HG02852 (cell line): Measurements from ENCODE around the gene PTPRD.

Experiments
- ATAC-seq: cut with Tn5 transposase; IDR thresholded peaks from one replicate; pipeline ENCODE4 v1.9.1; 2021; ENCODE audit warnings: mild to moderate bottlenecking, moderate library complexity; ENCODE audit not compliant: unreplicated experiment

The PTPRD gene

GRCh38 chr9:8812888-8813287 is 1799.9 kb downstream of the PTPRD start:
- no peak for ATAC-seq

DNA sequence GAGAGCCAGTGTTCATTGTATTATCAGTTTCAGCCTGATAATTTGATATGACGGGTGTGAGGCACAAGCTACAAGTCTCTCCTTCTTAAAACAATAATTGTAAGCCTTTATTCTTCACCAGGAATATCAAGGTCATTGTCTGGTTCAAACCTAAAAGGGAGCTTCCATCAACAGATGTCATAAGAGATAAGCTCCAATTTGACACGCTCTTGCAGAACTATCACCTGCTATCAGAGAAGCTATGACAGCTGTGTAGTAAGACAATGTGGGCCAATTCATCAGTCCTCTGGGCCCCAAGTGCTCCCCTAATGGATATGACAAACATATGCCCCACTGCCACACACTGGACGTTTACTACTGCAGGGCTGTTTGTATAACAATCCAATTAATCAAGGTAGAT is 1803.1 kb downstream of the PTPRD start:
- no peak for ATAC-seq

- ATAC-seq: no peak
Measured at GRCh38 chr9:8806150-8806549, 1806.7 kb downstream of the PTPRD start.

DNA sequence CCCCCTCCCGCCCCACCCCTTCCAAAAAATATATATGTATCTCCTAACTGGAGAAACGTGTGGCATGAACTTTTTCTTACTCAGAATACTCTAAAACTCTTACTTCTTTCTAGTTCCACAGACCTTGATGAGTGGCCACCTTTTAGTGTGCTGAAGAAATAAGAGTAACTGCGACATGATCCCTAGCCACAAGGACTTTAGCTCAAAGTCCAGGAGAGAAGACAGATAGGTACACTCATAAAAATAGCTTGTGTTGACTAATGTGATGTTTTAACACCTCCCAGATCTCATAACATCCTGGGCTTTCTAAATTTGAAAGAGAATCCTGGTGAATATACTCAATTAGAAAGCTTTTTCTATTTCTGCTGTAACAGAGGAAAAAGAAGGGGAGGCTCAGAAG is 1808.2 kb downstream of the PTPRD start:
- ATAC-seq: no peak

DNA sequence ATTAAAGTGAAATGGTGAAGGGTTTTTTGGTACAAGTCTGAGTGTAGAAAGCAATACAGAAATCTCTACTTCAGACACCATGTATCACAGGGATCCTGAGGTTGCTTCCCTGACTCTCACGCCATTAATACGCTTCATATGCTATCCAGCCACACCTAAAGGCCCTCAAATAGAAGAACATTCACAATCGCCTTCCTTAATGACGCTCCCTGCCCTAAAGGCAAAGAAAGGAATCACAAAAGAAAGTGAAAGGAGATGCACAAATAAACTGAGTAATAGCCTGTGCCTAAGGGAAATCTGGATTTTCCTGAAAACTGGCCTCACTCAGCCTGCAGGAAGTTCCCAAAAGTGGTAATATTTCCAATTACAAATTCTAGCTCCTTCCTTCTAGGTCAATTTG is 1810.6 kb downstream of the PTPRD start:
- no peak for ATAC-seq

GRCh38 chr9:8800196-8800595 is 1812.6 kb downstream of the PTPRD start:
- ATAC-seq: no peak

DNA sequence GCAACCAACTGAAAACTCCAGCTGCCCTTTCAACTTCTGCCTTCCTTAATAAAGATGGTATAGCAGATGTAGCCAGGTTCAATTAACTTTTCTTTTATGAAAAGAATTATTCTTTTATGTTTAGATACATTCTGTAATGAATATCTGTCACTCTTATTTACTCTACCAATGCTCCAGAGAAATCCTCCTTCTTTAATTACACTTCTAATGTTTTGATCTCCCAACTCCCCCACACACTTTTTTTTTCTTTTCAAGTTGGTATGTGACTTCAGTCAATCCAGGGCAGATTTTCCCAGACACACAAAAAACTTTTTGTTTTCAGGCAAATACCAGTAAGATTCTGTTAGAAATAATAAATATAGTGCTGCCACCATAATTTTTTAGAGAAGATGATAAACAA is 1813.2 kb downstream of the PTPRD start:
- no peak for ATAC-seq

DNA sequence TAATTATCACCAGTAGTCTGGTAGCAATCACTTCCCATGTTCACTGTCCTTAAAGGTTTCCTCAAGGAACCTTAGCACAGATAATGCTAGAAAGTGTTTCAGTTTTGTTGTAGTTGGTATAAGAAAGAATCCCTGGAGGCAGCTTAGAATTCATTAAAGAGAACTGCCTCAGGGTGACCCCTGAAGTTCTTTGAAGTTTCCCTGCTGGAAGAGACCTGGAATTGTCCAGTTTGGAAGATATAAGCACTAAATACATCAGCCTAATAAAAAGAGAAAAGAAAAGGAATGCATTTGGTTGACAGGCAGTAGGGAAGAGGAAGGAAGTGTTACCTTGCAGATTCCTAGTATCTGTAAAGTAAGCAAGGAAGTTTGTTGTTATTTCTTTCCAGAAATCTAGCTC is 1813.6 kb downstream of the PTPRD start:
- ATAC-seq: no peak

- no peak for ATAC-seq
Measured at GRCh38 chr9:8784838-8785237, 1828.0 kb downstream of the PTPRD start.

- ATAC-seq: no peak
Measured at GRCh38 chr9:8783941-8784340, 1828.9 kb downstream of the PTPRD start.

DNA sequence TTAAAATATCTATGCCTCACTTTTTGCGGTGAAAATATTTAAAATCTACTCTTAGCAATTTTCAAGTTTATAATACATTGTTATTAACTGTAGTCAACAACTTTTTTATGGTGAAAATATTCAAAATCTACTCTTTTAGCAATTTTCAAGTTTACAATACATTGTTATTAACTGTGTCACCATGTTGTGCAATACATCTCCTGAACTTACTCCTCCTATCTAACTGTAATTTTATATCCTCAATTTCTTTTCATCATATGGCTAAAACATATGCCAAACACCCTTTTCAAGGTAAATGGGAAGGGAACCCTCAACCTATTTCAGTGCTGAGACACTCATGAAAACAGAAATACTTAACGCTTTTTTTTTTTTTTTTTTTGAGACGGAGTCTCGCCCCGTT is 1830.6 kb downstream of the PTPRD start:
- no peak for ATAC-seq

DNA sequence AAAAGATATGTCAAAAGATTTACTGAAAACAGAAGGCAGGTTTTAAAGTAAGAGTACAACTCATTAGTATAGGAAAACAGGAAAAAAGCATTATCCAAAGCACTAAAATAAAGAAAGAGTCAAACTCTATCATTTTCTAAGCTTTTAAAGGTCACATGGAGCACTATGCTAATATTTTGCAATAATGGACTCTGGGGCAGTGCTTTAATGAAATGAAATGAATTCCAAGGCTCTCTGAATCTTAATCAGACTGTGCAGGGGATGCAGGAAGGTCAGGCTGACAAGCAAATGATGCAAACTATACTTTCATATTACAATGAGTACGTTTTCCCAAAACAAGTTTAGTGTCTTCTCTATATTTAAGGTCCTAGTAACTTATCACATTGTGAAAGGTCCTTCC is 1831.3 kb downstream of the PTPRD start:
- ATAC-seq: no peak

DNA sequence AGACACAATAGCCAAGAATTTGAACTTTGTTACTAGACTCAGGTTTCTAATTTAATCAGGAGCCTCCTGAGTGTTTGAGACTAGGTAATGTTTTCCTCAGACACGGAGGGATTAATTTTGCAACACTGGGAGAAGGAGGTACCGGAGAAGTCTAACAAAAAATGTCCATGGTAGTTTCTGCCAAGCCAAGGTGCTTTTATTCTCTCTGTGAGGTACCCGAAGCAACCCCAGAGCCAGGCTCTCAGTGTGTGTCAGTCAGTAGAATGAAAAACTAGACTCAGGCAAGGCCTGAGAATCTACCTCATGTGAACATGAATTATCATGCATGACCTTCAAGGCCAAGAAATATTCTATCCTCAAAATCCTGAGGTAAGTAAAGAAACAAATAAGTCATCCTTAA is 1832.4 kb downstream of the PTPRD start:
- no peak for ATAC-seq

DNA sequence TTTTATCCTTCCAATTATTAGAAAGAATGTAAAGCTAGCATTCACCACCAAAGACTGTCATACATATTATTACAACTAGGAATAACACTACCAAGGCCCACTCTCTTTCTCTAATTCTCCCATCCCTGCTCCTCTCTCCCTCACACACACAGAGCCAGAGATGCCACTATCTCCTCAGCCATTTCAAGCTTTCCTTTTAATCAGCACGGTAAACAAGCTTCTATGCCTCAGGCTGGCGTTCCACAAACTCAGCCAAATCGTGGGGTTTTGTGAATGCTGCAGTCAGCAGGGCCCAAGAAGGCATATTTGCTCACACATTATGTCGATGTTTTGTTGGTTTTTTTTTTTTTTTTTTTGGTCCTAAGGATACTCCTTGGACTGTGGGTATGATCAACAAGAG is 1833.3 kb downstream of the PTPRD start:
- no peak for ATAC-seq

DNA sequence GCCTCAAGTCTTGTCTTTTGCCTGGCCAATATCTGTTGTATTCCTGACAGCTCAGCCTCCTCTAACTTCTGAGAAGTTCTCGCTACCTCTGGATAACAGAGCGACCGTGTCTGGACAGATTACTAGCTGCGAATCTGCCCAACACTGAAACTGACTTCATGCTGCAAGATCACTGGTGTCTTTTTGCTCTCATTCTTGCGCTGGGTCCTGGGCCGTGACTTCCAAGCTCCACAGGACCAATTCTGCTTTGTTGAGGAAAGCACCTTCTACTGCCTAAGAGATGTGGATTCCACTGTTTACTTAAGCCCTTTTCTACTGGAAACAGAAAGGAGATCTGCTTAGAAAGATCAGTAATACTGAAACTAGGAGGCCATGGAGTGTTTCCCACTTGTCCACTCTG is 1834.4 kb downstream of the PTPRD start:
- no peak for ATAC-seq

DNA sequence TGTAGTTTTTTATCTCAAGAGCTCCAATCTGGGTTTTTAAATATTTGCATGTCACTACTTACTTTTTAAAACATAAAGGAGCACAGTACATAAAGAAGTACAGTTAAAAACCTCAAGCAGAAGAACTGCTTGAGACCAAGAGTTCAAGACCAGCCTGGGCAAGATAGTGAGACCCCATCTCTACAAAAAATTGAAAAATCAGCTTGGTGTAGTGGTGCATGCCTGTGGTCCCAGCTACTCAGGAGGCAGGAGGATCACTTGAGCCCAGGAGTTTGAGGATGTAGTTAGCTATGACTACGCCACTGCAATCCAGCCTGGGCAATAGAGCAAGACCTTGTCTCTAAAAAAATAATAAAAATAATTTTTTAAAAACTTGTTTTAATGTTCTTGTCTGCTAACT is 1840.5 kb downstream of the PTPRD start:
- ATAC-seq: no peak

DNA sequence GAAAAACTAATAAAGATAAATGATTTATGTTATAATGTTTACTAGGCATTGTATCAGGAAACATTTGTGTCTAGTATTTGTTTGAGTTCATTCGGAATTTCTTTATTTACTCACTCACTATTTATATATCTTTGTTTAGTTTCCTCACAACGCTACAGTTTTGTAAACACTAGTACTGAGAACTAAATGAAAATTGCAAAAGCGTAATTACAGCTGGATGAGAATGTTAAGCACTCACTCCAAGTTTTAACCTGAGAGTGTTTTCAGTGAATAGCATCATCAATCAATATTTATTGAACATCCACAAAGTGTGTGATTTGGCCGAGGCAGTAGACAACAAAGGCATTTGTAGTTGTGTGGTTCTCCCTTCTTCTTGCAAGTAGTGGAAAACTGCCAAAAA is 1843.6 kb downstream of the PTPRD start:
- ATAC-seq: no peak

DNA sequence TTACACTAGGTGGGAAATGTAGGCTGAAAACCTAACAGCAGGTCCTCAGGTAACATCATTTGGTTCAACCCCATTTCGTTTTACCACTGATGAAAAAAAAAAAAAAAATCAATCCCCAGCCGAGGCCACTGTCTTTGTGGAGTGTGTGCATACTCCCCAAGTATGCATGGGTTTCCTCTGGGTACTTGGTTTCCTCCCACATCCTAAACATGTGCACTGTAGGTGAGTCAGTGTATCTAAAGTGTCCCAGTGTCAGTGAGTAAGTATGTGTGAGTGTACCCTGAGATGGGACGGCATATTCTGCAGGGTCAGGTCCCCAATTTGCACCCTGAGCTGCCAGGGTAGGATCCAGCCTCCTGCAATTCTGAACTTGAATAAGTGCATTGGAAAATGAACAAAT is 1846.7 kb downstream of the PTPRD start:
- no peak for ATAC-seq

DNA sequence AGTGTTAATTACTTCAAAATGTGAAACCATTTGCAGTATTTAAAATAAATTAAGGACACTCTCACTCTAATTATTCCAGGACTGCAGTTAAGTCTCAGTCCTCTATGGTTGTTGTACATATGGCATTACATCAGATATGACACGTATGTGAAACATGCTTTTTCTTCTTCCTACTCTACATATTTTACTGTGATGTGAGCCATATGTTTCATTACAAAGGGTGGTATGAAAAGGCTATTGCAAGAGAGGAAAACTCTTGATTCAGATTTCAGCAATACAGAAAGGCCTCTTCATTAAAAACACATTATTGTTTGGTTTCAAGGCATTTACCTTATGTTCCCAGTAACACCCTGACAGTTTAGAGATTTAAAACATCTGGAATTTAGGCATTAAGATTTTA is 1848.8 kb downstream of the PTPRD start:
- no peak for ATAC-seq

GRCh38 chr9:8762479-8763085 is 1850.2 kb downstream of the PTPRD start:
- no peak for ATAC-seq

DNA sequence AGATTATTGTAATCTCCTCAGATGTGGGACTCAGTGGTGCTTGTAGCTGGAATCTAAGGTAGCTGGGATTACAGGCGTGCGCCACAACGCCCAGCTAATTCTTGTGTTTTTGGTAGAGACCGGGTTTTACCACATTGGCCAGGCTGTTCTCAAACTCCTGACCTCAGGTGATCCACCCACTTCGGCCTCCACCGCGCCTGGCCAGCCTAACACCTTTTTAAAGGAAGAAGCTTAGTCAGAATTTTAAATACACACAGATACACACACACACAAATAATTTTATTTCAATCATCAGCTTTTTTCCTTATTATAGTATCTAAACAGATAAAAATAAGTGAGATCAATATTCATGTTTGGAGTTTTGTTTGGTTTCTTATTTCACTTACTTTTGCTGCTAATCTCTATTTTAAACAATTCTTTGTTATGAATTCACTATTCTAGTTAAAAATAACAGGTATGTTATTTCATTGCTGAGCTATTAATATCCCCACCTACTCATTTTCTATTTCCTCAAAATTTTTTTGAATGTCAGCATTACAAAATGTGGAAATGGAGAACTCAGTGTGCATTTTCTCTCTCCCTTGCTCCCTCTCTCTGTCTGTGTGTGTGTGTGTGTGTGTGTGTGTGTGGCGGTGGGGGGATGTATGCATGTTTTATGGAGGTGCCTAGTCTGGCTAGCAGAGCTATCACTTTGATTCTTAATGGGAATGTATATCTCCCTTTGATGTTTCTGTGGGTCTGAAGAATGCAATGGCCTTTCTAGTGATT is 1852.6 kb downstream of the PTPRD start:
- ATAC-seq: no peak

GRCh38 chr9:8757881-8758280 is 1854.9 kb downstream of the PTPRD start:
- no peak for ATAC-seq

DNA sequence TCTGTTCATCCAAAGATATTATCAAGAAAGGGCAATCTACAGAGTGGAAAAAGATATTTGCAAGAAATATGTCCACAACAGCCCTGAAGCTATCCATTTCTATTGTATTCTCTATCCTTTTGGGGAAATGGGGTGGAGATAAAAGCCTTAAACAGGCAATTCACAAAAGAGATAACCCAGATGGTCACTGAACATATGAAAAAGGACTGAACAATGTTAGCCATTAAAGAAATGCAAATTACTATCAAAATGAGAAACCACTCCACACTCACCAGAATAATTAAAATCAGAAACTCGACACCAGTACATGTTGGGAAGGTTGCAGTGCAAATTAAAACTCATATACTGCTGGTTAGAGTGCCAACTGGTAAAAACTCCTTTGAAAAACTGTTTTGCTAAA is 1858.1 kb downstream of the PTPRD start:
- ATAC-seq: no peak
